H1 (cell line): ENCODE measurements around the gene KRT77. TPM values are rescaled to one million over a fixed set of nuclear protein-coding genes. Genes with fewer than 3 reads are reported as not detected.

Experiments used
- CTCF ChIA-PET: fragments of 300-600 bp; sonication (Branson Sonifier 250); formaldehyde crosslinking; loops from one replicate; lab custom pipeline; 2021; ENCODE audit not compliant: partially characterized antibody; lab: Charles Lee
- POLR2A ChIA-PET: fragments of 300-600 bp; sonication (Branson Sonifier 250); formaldehyde crosslinking; loops from one replicate; lab custom pipeline; 2021; ENCODE audit warnings: inconsistent platforms; ENCODE audit not compliant: partially characterized antibody; lab: Charles Lee
- DNase-seq, 2 experiments: peaks; one replicate each; pipeline versions ENCODE4 v3.0.0 to v3.0.0-alpha.2; 2010 to 2022; ENCODE audit warnings: low spot score in 2 of 2, low read depth in 1 of 2, mixed read lengths in 1 of 2
- FAIRE-seq: peaks from 2 replicates; lab custom pipeline; 2011; peaks lifted over from hg19 to GRCh38; lab: Jason Lieb, UNC
- H2AFZ ChIP-seq: 2 replicates; pipeline ENCODE4 v1.8.1; 2012; ENCODE audit warnings: low read length, inconsistent platforms
- H2AK5ac ChIP-seq: 2 replicates; pipeline ENCODE4 v1.6.1; 2013; ENCODE audit warnings: low read depth, low read length
- H2BK120ac ChIP-seq: replicated peaks from 2 replicates; pipeline ENCODE3; 2013; ENCODE audit warnings: low read depth, low read length, inconsistent platforms
- H2BK12ac ChIP-seq: 2 replicates; pipeline ENCODE4 v1.6.1; 2013; ENCODE audit warnings: low read depth, low read length
- H2BK15ac ChIP-seq: 2 replicates; pipeline ENCODE4 v1.6.1; 2013; ENCODE audit warnings: low read length
- H2BK20ac ChIP-seq: 2 replicates; pipeline ENCODE4 v1.6.1; 2013; ENCODE audit warnings: low read length
- H2BK5ac ChIP-seq: 2 replicates; pipeline ENCODE4 v1.6.1; 2013; ENCODE audit warnings: low read depth, low read length
- H3K14ac ChIP-seq: 2 replicates; pipeline ENCODE4 v1.6.1; 2013; ENCODE audit warnings: inconsistent platforms; ENCODE audit not compliant: insufficient read length
- H3K18ac ChIP-seq: 2 replicates; pipeline ENCODE4 v1.6.1; 2013; ENCODE audit warnings: low read length; ENCODE audit errors: extremely low read depth
- H3K23ac ChIP-seq: 2 replicates; pipeline ENCODE4 v1.6.1; 2013; ENCODE audit warnings: inconsistent platforms; ENCODE audit not compliant: insufficient read length
- H3K23me2 ChIP-seq: 2 replicates; pipeline ENCODE4 v1.6.1; 2013; ENCODE audit warnings: low read depth, low read length
- H3K27ac ChIP-seq: 2 replicates; pipeline ENCODE4 v1.6.1; 2011; ENCODE audit warnings: low read depth, low read length, inconsistent platforms
- H3K27me3 ChIP-seq, 4 experiments: replicated peaks in 1 of 4; 1 replicate in 1 of 4; 2 replicates in 3 of 4; pipeline versions ENCODE4 v1.6.1 to v1.8.1; 2011 to 2013; ENCODE audit warnings: low read length in 3 of 4, mild to moderate bottlenecking in 3 of 4, inconsistent platforms in 2 of 4, mixed read lengths in 2 of 4, moderate library complexity in 1 of 4; ENCODE audit not compliant: control insufficient read depth in 3 of 4, insufficient read depth in 3 of 4; ENCODE audit errors: extremely low read depth in 1 of 4
- H3K36me3 ChIP-seq, 4 experiments: 2 replicates each; pipeline versions ENCODE4 v1.6.1 to v1.8.1; 2011 to 2013; ENCODE audit warnings: mild to moderate bottlenecking in 4 of 4, low read length in 3 of 4, moderate library complexity in 2 of 4, control low read depth in 1 of 4, inconsistent platforms in 1 of 4; ENCODE audit not compliant: insufficient read depth in 4 of 4, control insufficient read depth in 2 of 4
- H3K4ac ChIP-seq: replicated peaks from 2 replicates; pipeline ENCODE3; 2013; ENCODE audit warnings: low read length, low read depth, mixed read lengths, inconsistent platforms; ENCODE audit not compliant: insufficient read length
- H3K4me1 ChIP-seq, 4 experiments: replicated peaks in 1 of 4; 1 replicate in 1 of 4; 2 replicates in 3 of 4; pipeline versions ENCODE4 v1.6.1 to v1.8.1; 2011 to 2013; ENCODE audit warnings: low read length in 3 of 4, inconsistent platforms in 2 of 4, mixed read lengths in 1 of 4; ENCODE audit not compliant: insufficient read depth in 4 of 4, control insufficient read depth in 3 of 4
- H3K4me2 ChIP-seq, 2 experiments: 2 replicates each; pipeline versions ENCODE4 v1.6.1 to v1.8.1; 2011 to 2013; ENCODE audit warnings: low read depth in 2 of 2, low read length in 2 of 2, control low read depth in 1 of 2, inconsistent platforms in 1 of 2, mild to moderate bottlenecking in 1 of 2; ENCODE audit not compliant: insufficient read depth in 1 of 2
- H3K4me3 ChIP-seq, 4 experiments: fragments of 200-600, 300-600 bp in 1 of 4; sonication (generic), shearing (Covaris generic), sonication (Bioruptor Twin) in 1 of 4; 2 replicates each; pipeline versions ENCODE4 v1.5.1 to v1.8.1; 2011 to 2016; ENCODE audit warnings: low read length in 4 of 4, low read depth in 3 of 4, control low read depth in 2 of 4, inconsistent platforms in 2 of 4, mild to moderate bottlenecking in 2 of 4, mixed read lengths in 1 of 4, moderate library complexity in 1 of 4; ENCODE audit not compliant: insufficient read depth in 2 of 4; ENCODE audit errors: extremely low read depth in 1 of 4
- H3K56ac ChIP-seq: replicated peaks from 2 replicates; pipeline ENCODE3; 2013; ENCODE audit warnings: low read depth, mild to moderate bottlenecking, mixed read lengths, low read length, inconsistent platforms; ENCODE audit not compliant: insufficient read length
- H3K79me1 ChIP-seq: 2 replicates; pipeline ENCODE4 v1.6.1; 2013; ENCODE audit warnings: low read depth, low read length, control low read depth
- H3K79me2 ChIP-seq, 2 experiments: 2 replicates each; pipeline versions ENCODE4 v1.6.1 to v1.8.1; 2012 to 2013; ENCODE audit warnings: low read length in 2 of 2, mild to moderate bottlenecking in 2 of 2, inconsistent platforms in 1 of 2; ENCODE audit not compliant: insufficient read depth in 2 of 2, control insufficient read depth in 1 of 2
- H3K9ac ChIP-seq, 4 experiments: replicated peaks in 1 of 4; 1 replicate in 1 of 4; 2 replicates in 3 of 4; pipeline versions ENCODE4 v1.6.1 to v1.8.1; 2011 to 2013; ENCODE audit warnings: low read depth in 3 of 4, low read length in 3 of 4, control low read depth in 2 of 4, mild to moderate bottlenecking in 2 of 4, moderate library complexity in 2 of 4, inconsistent platforms in 1 of 4; ENCODE audit errors: extremely low read depth in 1 of 4
- H3K9me3 ChIP-seq, 2 experiments: 2 replicates each; pipeline versions ENCODE4 v1.6.1 to v1.8.1; 2012 to 2013; ENCODE audit warnings: mild to moderate bottlenecking in 2 of 2, moderate library complexity in 2 of 2, control low read depth in 1 of 2, inconsistent platforms in 1 of 2, low read depth in 1 of 2, low read length in 1 of 2, mixed read lengths in 1 of 2; ENCODE audit not compliant: insufficient read depth in 2 of 2
- H4K20me1 ChIP-seq, 2 experiments: replicated peaks in 1 of 2; 2 replicates each; pipeline versions ENCODE3 to v1.8.1; 2011 to 2013; ENCODE audit warnings: inconsistent platforms in 2 of 2, low read length in 2 of 2, mild to moderate bottlenecking in 1 of 2; ENCODE audit not compliant: insufficient read depth in 2 of 2, control insufficient read depth in 1 of 2
- H4K5ac ChIP-seq: 2 replicates; pipeline ENCODE4 v1.6.1; 2013; ENCODE audit warnings: low read length, low read depth, mixed read lengths, inconsistent platforms; ENCODE audit not compliant: insufficient read length
- H4K8ac ChIP-seq: 2 replicates; pipeline ENCODE4 v1.8.0; 2013; ENCODE audit warnings: mild to moderate bottlenecking, moderate library complexity, low read length, inconsistent platforms; ENCODE audit not compliant: insufficient read depth; ENCODE audit errors: extremely low read depth
- H4K91ac ChIP-seq: replicated peaks from 2 replicates; pipeline ENCODE3; 2013; ENCODE audit warnings: low read length, mixed read lengths, inconsistent platforms; ENCODE audit not compliant: insufficient read length
- ASH2L ChIP-seq: fragments of 200-600, 300-600 bp; sonication (generic); IDR thresholded peaks from one replicate; pipeline ENCODE4 v1.7.1; 2017; ENCODE audit warnings: low read length
- ATF2 ChIP-seq: IDR thresholded peaks from 2 replicates; pipeline ENCODE4 v1.6.1; 2012; ENCODE audit warnings: low read length, inconsistent platforms
- EP300 ChIP-seq, 2 experiments: IDR thresholded peaks; 1 replicate in 1 of 2; 2 replicates in 1 of 2; pipeline ENCODE4 v1.6.1; 2011 to 2012; ENCODE audit warnings: low read depth in 2 of 2, low read length in 2 of 2, mild to moderate bottlenecking in 2 of 2, borderline replicate concordance in 1 of 2, inconsistent platforms in 1 of 2, moderate library complexity in 1 of 2
- FOSL1 ChIP-seq: IDR thresholded peaks from 2 replicates; pipeline ENCODE4 v1.6.1; 2011; ENCODE audit warnings: mild to moderate bottlenecking, low read depth, low read length, moderate library complexity; ENCODE audit not compliant: insufficient read depth
- PHF8 ChIP-seq: fragments of 200-600 bp; sonication (generic); conservative IDR thresholded peaks from 2 replicates; pipeline ENCODE4 v1.7.1; 2012; ENCODE audit warnings: low read depth, mild to moderate bottlenecking, inconsistent platforms, low read length, moderate library complexity
- SIRT6 ChIP-seq: IDR thresholded peaks from one replicate; pipeline ENCODE4 v1.7.1; 2012; ENCODE audit warnings: low read length, inconsistent platforms
- TBP ChIP-seq: IDR thresholded peaks from 2 replicates; pipeline ENCODE4 v1.6.1; 2011; ENCODE audit warnings: low read depth, low read length, improper control_type of control experiment
- YY1 ChIP-seq: IDR thresholded peaks from 2 replicates; pipeline ENCODE4 v1.6.1; 2011; ENCODE audit warnings: low read depth, mild to moderate bottlenecking, low read length
- WGBS, 2 experiments: shearing (Covaris generic) in 1 of 2; methylation state at CpG; one replicate each; pipeline versions ENCODE4 v1.1.6 to v1.1.7; 2013 to 2015; ENCODE audit warnings: low lambda C conversion rate in 2 of 2, mixed read lengths in 2 of 2, inconsistent platforms in 1 of 2, low coverage in 1 of 2, missing lambda C conversion rate in 1 of 2; ENCODE audit not compliant: insufficient replicate concordance in 2 of 2, insufficient coverage in 1 of 2, insufficient read length in 1 of 2; ENCODE audit errors: extremely low coverage in 1 of 2, missing lambda C conversion rate in 1 of 2; 5-methylcytosine and 5-hydroxymethylcytosine counted together
- polyA plus RNA-seq, 7 experiments: library from polyadenylated mRNA; depleted of rRNA in 3 of 7; stranded (reverse) in 5 of 7; unstranded in 2 of 7; fragments of >200 nt in 5 of 7; fragments of 200-250 nt in 2 of 7; gene quantifications; 1 replicate in 5 of 7; 2 replicates in 1 of 7; 4 replicates in 1 of 7; pipeline versions ENCODE4 v1.2.1 to v1.2.3, GENCODE V29; 2011 to 2013; ENCODE audit warnings: missing spikeins in 2 of 7, mixed read lengths in 2 of 7
- total RNA-seq: library from RNA; stranded (reverse); fragmentation: NEBNext Ultra II Directional; extraction: Animal tissue kit (Norgen Biotek cat#: 25700); gene quantifications from 2 replicates; pipeline ENCODE4 v1.2.1, GENCODE V29; 2021

The KRT77 gene
- total and polyA plus RNA-seq, 2 of the 8 experiments (the other 6 are each of a cell fraction or from before 2014, with no cell fraction given) = 0.02 TPM; not detected in 1

GRCh38 chr12:52699373-52699772 is 4.0 kb downstream of the KRT77 start:
- CTCF ChIA-PET = interaction anchor here (0.7 to 2.3 kb wide), 4 partner anchors 14 to 304 kb away, joined by 3 to 7 read pairs (median 4); no protein-coding TSS in a partner anchor
- H2BK120ac ChIP-seq = no peak overlapping the region
- FAIRE-seq (no peak), DNase-seq (no peak)
- no peaks in the 10 kb centered on the region; a peak in 1 of 7 replicates for H3K4me1 ChIP-seq
- no peak overlapping the region for H3K14ac ChIP-seq
- no peaks in the 10 kb centered on the region for H3K79me2 ChIP-seq
- H3K18ac ChIP-seq = no peak overlapping the region
- H3K9ac ChIP-seq = no peak overlapping the region
- no peak overlapping the region for H2AK5ac ChIP-seq
- H2BK12ac ChIP-seq = no peak overlapping the region
- no peak overlapping the region for H3K4me3 ChIP-seq
- H3K23me2 ChIP-seq = peaks cover 4% of the 10 kb centered on the region; the same call in 1 of the 2 replicates
- no peaks in the 10 kb centered on the region; the same call in 1 of the 2 replicates for H3K79me1 ChIP-seq
- no peak overlapping the region for H3K4me2 ChIP-seq
- 83% methylated on average over 2 of the region's 2 CpGs; no CpG with 5 or more reads in 1 of the 2 experiments for WGBS, 2 experiments
- no peak overlapping the region for H2BK15ac ChIP-seq
- no peak overlapping the region for H4K5ac ChIP-seq
- H2AFZ ChIP-seq = no peak overlapping the region
- no peak overlapping the region for H3K56ac ChIP-seq
- POLR2A ChIA-PET = no interaction called here
- no peaks in the 10 kb centered on the region for H3K36me3 ChIP-seq
- peaks cover 0 to 2% of the 10 kb centered on the region in 2 experiments for H4K20me1 ChIP-seq
- no peak overlapping the region for H3K4ac ChIP-seq
- no peak overlapping the region for H3K27ac ChIP-seq
- H2BK20ac ChIP-seq = no peak overlapping the region
- TF ChIP-seq FOSL1 (no peak), ATF2 (no peak), SIRT6 (no peak), ASH2L (no peak), PHF8 (no peak), TBP (no peak), YY1 (no peak), EP300 (IDR thresholded peaks at IDR 0.05; ENCODE audit: borderline replicate concordance in 1 of 2, low read depth in 2 of 2, low read length in 2 of 2) (no peak)
- TF ChIP-seq, all 59 proteins: peak for 0
- Histone ChIP-seq H4K8ac (no peak overlapping the region), H3K23ac (no peak overlapping the region), H4K91ac (no peak overlapping the region), H3K9me3 (no peaks in the 10 kb centered on the region), H3K27me3 (no peaks in the 10 kb centered on the region; a peak in 1 of 7 replicates), H2BK5ac (no peak overlapping the region)
